HG02571 (cell line): ENCODE data around the gene RIMS4.
"Not testable (repeated sequence)": the region's sequence is repeated elsewhere in the genome, so short reads cannot be mapped to it uniquely, and the experiment has no call there.

ENCODE experiments used
- ATAC-seq: cut with Tn5 transposase; IDR thresholded peaks from one replicate; pipeline ENCODE4 v1.9.1; 2021; ENCODE audit warnings: mild to moderate bottlenecking, moderate library complexity; ENCODE audit not compliant: unreplicated experiment

RIMS4 gene

GRCh38 chr20:44830995-44831394 lies 20.6 kb upstream of the RIMS4 start:
- ATAC-seq, result no peak

DNA sequence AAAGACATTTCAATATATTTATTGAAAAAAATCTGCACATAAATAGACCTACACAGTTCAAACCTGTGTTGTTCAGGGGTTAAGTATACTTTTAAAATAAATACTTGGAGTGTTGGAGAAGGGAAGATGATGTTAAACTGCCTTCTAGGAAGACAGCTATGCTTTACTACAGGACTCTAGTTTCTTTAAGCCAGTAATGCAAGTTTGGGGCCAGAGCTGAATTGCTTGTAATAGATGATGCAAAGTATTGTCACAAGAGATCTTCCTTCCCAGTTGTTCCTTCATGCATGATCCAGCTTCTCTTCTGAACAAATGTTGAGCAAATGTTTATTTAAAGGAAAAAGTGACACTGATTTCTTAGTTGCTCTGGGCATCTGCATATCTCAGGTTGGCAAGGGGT lies 20.2 kb upstream of the RIMS4 start:
- no peak for ATAC-seq

- no peak for ATAC-seq
Measured at GRCh38 chr20:44829688-44830087, 19.3 kb upstream of the RIMS4 start.

GRCh38 chr20:44828640-44829039 lies 18.3 kb upstream of the RIMS4 start:
- no peak for ATAC-seq

- ATAC-seq, result no peak
Measured at GRCh38 chr20:44827401-44827800, 17.1 kb upstream of the RIMS4 start.

DNA sequence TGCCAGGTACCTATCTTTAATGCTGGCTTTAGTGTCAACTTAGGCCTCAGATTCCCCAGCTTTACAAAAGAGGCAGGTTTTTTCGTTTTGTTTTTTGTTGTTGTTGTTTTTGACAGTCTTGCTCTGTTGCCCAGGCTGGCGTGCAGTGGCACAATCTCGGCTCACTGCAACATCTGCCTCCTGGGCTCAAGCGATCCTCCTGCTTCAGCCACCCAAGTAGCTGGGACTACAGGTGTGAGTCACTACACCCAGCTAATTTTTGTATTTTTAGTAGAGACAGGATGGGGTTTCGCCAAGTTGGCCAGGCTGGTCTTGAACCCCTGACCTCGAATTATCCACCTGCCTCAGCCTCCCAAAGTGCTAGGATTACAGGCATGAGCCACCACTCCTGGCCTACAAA lies 11.2 kb upstream of the RIMS4 start:
- ATAC-seq, result not testable (repeated sequence)

DNA sequence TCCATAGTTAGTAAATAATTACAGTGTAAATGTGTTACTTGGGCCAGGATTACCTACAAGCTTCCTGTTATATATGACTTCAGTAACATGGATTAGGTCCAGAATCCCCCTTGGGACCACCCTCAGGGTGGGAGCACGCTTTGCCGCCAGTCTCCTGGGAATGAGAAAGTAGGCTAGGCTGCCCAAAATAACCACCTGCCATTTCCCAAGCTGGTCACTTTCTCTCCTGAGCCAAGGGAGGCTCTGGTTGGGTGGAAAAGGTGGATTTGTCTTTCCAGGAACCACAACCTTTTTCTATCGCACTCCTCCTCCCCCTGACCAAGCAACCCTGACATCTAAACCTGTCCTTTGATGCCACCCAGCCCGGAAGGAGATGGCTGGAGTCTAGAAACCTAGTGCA lies 9.6 kb upstream of the RIMS4 start:
- no peak for ATAC-seq

DNA sequence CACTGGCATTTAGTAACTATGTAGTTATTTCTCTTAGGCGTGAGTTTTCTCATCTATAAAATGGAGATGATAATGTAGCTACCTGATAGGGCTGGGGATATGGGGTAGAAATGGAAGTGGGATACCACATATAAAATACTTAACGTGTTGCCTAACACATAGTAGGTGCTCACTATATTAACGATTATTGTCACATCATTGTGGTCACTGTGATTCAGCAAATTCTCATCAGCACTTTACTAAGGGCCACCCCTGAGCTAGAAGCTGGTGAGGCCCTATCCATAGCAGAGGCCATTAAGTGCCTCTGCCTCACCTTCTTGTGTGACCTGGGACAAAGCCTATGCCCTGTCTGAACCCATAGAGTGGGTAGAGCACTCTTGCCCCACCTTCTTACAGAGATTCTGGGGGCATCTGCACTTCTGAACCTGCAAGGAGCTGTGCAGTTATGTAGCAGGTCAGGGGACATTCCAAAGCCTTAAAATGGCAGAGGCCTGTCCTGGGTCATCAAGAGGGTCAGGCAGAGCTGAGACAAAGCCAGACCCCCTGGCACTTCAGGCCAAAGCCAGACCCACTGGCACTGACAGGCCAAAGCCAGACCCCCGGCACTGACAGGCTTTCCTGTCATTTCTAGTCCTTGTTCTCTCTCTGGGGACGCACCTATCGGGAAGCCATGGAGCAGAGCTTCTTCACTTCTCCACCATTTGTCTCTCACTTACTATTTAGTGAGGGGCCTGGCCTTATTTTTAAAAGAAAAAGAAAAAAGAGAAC lies 7.0 kb upstream of the RIMS4 start:
- ATAC-seq, result no peak

GRCh38 chr20:44814937-44815336 lies 4.6 kb upstream of the RIMS4 start:
- ATAC-seq, result no peak

DNA sequence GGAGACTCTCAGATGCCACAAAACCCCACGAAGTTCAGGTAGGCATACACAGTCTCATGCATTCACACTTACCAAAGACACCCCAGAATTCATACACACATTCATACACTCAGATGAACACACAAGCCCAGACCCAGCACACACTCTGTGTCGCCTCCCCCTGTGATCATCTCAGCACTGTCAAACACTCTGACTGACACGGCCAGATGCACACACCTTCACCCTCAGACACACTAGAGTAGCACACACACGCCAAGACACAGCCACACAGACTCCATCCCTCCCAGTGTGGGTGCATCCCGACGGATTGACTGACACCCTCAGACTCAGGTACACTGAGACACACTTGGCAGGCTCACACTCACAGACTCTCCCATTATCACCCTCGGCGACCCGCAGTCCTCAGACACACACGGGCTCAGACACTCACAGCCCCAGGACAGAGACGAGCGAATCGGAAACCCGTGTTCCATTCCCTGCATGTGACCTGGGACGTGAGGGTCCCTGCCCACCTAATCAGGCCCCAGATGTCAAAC lies 872 bp upstream of the RIMS4 start:
- no peak for ATAC-seq

DNA sequence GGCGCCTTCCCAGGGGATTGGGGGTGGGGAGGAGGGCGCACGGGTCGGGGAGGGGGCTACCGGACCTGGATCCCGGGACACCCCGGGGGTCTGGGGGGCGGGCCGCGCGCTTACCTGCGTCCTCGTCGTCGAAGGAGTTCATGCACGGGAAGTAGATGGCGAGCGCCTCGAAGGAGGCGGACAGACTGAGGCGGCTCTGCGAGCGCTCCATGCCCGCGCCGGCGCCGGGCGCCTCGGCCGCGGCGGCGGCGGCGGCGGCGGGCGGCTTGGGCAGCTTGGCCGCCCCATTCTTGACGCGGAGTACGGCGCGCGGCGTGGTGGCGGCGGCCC lies 320 bp downstream of the RIMS4 start:
- no peak for ATAC-seq

DNA sequence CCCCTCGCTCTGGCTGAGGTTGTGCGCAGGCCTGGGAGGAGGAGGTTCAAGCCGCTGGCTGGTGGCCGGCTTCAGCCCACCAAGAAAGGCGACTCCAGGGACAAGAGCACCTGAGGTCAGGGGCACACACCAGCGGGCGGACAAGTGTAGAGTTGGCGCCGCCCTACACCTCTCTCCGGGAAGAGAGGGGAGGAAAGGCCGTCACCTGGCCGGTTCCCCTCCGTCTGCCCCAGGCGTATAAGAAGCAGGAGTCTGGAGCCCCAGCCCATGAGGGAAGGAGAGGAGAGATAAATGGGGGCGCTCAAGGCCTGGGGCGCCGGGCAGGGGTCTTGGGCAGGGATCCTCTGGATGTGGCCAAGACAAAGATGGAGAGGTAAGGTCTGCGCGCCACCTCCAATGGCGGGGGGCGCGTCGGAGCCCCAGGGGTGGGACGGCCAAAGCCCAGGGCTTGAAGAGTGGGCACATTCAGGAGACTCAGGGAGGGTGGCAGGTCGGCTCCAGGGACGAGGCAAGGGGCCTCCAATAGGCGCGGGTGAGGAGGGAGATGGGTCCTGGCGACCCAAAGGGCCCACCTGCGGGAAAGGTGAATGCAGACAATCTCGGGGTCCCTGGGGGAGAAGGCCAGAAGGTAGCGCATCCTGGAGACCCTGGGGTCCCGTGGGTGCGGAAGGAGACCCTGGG lies 826 bp downstream of the RIMS4 start:
- no peak for ATAC-seq

DNA sequence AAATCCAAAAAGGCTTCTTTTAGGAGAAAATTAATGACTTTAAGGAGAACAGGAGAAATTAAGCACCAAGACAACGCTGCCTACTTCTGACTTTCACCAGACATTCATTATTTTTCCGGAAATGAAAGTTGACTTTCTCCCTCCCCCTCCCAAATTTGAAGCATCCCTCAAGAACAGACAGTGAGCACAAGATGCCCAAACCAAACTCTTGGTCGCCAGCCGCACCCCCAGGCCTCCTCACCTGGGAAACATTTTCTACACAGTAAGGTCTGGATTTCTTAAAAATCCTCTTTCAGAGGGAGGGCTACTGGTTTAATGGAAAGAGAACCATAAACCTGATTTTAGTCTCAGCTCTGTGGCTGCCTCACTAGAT lies 2.7 kb downstream of the RIMS4 start:
- no peak for ATAC-seq

DNA sequence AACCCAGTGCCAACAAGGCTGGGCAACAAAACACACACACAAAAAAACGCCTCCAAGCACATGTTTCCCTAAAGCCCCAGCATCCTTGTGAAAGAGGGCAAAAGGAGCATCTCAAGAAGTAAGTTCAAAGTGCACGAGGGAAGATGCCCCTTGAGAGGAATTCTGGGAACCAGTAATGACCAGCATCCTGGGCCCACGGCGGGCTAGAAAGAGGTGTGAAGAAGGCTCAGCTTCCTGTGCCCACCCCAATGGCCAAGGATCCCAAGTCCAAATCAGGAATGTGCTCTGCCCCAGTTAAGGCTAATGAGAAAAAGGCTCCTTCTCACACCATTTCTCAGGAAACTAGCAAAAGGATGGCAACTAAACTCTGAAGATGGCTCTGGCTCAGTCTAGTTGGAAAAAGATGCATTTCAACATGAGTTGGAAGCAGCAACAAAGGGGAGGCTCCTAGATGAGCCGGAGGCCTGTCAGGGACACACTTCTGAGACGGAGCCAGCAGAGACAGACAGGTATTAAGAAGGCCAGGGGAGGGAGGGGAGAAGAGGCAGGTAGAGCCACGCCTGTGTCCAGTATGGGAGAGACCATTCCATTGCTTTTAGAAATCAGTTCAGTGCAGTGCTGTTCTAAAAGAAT lies 3.2 kb downstream of the RIMS4 start:
- ATAC-seq, result no peak

- no peak for ATAC-seq
Measured at GRCh38 chr20:44805979-44806620, 4.2 kb downstream of the RIMS4 start.

DNA sequence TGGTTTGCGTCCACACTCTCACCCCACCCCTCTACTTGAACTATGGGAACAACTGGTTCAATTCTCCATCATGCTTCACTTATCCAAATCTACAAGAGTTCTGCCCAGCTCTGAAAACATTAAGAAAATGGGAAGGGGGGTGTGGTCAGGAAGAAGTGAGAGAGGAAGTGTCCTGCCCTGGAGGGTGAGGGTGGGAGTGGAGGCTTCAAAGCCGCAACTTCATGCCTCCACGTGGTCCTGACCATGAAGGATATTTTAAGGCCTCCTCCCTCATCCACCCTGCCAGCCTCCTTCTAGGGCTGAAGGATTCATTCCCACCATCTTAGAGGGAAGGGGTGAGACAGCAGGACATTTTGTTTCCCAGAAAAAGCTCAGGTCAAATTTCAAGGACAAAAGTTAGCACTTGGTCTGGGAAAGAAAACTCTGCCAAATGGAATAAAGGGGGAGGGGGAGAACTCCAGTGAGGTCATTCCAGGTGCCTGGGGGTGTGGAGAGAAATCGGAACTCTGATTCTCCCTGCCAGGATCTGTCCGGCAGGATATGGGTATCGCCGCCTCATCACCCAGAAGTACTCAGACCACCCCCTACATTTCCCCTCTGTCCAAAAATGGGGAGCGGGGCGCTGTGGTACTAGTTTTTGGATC lies 4.9 kb downstream of the RIMS4 start:
- ATAC-seq, result no peak

DNA sequence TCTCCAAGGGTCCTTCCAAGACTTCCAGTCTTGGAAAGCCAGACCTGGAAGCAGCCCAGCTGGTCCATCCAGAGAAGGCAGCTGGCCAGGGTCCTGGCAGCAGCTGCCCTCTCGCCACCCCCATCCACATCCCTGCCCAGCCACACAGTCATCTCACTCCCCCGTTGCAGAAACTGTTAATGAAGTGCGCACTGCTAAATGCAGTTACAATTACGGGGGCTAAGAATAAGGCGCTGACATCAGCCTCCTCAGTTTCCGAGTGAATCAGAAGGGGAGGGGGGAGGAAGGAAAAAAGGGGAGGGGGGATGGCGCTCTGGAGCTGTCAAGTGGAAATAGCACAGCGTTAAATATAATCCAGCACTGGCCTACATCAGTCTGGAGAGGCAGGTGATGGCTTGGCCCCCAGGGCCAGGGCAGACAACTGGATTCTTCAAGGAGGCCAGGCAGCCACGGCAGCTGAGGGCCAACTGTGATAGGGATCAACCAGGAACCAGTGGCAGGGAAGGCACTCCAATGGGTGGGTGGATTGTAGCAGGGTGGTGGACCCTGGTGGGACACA lies 6.9 kb downstream of the RIMS4 start:
- ATAC-seq, result no peak

- ATAC-seq, result no peak
Measured at GRCh38 chr20:44802702-44803101, 7.6 kb downstream of the RIMS4 start.

- ATAC-seq, result no peak
Measured at GRCh38 chr20:44800391-44801046, 9.8 kb downstream of the RIMS4 start.

- no peak for ATAC-seq
Measured at GRCh38 chr20:44799691-44800090, 10.7 kb downstream of the RIMS4 start.
